Measurements from ENCODE around the gene RETN.

The RETN gene

DNA sequence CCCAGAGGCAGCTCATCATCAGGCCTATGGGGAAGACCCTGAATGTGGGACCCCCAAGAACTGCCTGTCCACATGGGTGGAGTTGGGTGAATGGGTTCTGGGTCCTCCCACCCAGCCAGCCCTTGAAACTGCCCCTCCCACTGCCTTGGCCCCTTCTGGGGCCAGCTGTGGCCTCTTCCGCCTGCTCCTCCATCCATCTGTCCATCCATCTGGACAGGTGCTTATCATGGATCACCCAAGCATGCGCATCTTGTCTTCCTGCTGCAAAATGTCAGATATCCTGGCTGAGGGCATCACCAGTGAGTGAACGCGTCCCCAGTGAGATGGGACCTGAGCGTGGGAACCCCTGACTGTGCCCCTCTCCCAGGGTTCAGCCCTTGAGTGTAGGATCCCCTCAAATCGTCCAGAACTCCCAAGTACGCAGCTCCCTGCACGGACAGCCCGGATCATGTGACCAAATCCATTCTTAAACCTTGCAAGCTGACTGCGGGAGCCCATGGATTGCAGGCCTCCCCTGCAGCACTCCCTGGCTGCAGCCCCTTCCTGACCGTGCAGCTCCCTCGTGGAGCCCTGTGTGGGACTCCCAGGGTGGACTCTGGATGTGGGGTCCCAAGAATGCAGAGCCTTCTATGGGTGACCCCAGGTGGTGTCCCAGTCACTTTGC lies 29.9 kb upstream of the RETN start:
- no peak for ATAC-seq
- TF ChIP-seq ZFP3 (CRISPR knock-in tag; IDR thresholded peaks at IDR 0.05) (no peak), ZFP30 (CRISPR knock-in tag; IDR thresholded peaks at IDR 0.05) (no peak)

DNA sequence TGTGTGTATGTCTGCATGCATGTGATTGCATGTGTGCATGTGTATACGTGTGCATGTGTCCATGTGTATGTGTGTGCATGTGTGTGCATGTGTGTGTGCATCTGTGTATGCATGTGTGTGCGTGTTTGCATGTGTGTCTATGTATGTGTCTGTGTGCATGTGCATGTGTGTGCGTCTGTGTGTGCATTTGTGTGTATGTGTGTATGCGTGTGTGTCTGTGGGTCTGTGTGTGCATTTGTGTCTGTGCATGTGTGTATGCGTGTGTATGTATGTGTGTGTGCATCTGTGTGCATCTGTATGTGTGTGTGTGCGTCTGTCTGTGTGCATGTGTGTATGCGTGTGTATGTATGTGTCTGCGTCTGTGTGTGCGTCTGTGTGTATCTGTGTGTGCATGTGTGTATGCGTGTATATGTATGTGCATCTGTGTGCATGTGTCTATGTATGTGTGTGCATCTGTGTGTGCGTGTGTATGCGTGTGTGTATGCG lies 28.9 kb upstream of the RETN start:
- no peak for ATAC-seq
- TF ChIP-seq RARB (CRISPR knock-in tag; IDR thresholded peaks at IDR 0.05), result no peak
- TF ChIP-seq, protein P1, sequence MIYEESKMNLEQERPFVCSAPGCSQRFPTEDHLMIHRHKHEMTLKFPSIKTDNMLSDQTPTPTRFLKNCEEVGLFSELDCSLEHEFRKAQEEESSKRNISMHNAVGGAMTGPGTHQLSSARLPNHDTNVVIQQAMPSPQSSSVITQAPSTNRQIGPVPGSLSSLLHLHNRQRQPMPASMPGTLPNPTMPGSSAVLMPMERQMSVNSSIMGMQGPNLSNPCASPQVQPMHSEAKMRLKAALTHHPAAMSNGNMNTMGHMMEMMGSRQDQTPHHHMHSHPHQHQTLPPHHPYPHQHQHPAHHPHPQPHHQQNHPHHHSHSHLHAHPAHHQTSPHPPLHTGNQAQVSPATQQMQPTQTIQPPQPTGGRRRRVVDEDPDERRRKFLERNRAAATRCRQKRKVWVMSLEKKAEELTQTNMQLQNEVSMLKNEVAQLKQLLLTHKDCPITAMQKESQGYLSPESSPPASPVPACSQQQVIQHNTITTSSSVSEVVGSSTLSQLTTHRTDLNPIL (CRISPR knock-in tag; IDR thresholded peaks at IDR 0.05; ENCODE audit: low read depth), result no peak
- TF ChIP-seq ZNF8 (CRISPR knock-in tag; IDR thresholded peaks at IDR 0.05), result no peak
- no peak for TF ChIP-seq TOX (CRISPR knock-in tag; IDR thresholded peaks at IDR 0.05; ENCODE audit: borderline replicate concordance)
- no peak for TF ChIP-seq GLIS3 (CRISPR knock-in tag; IDR thresholded peaks at IDR 0.05)
- no peak for TF ChIP-seq ZFP30 (CRISPR knock-in tag; IDR thresholded peaks at IDR 0.05)
- no peak for TF ChIP-seq ZNF565 (CRISPR knock-in tag; conservative IDR thresholded peaks at IDR 0.05; ENCODE audit: low read depth)
- TF ChIP-seq ZFP3 (CRISPR knock-in tag; IDR thresholded peaks at IDR 0.05), result no peak
- TF ChIP-seq, protein P2, sequence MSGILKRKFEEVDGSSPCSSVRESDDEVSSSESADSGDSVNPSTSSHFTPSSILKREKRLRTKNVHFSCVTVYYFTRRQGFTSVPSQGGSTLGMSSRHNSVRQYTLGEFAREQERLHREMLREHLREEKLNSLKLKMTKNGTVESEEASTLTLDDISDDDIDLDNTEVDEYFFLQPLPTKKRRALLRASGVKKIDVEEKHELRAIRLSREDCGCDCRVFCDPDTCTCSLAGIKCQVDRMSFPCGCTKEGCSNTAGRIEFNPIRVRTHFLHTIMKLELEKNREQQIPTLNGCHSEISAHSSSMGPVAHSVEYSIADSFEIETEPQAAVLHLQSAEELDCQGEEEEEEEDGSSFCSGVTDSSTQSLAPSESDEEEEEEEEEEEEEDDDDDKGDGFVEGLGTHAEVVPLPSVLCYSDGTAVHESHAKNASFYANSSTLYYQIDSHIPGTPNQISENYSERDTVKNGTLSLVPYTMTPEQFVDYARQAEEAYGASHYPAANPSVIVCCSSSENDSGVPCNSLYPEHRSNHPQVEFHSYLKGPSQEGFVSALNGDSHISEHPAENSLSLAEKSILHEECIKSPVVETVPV (CRISPR knock-in tag; IDR thresholded peaks at IDR 0.05), result no peak
- no peak for TF ChIP-seq ESRRG (CRISPR knock-in tag; IDR thresholded peaks at IDR 0.05)
- no peak for TF ChIP-seq OSR1 (CRISPR knock-in tag; IDR thresholded peaks at IDR 0.05)
- no peak for TF ChIP-seq POU6F1 (CRISPR knock-in tag; IDR thresholded peaks at IDR 0.05; ENCODE audit: borderline replicate concordance, low read depth)
- no peak for TF ChIP-seq ISL1 (CRISPR knock-in tag; IDR thresholded peaks at IDR 0.05)
- no peak for TF ChIP-seq ZC3H10 (CRISPR knock-in tag; IDR thresholded peaks at IDR 0.05)
- no peak for TF ChIP-seq ARNTL (CRISPR knock-in tag; IDR thresholded peaks at IDR 0.05; ENCODE audit: borderline replicate concordance, low read depth)
- no peak for TF ChIP-seq TCF4 (CRISPR knock-in tag; IDR thresholded peaks at IDR 0.05; ENCODE audit: borderline replicate concordance)
- no peak for TF ChIP-seq ZNF70 (CRISPR knock-in tag; IDR thresholded peaks at IDR 0.05)
- TF ChIP-seq PATZ1 (CRISPR knock-in tag; IDR thresholded peaks at IDR 0.05; ENCODE audit: borderline replicate concordance), result no peak

GRCh38 chr19:7640803-7641202 lies 28.0 kb upstream of the RETN start:
- no peak for ATAC-seq
- TF ChIP-seq ZC3H10 (CRISPR knock-in tag; IDR thresholded peaks at IDR 0.05) (no peak), ZNF70 (CRISPR knock-in tag; IDR thresholded peaks at IDR 0.05) (no peak), ESRRG (CRISPR knock-in tag; IDR thresholded peaks at IDR 0.05) (no peak), CSDC2 (CRISPR knock-in tag; IDR thresholded peaks at IDR 0.05) (no peak), ZFP30 (CRISPR knock-in tag; IDR thresholded peaks at IDR 0.05) (no peak), PATZ1 (CRISPR knock-in tag; IDR thresholded peaks at IDR 0.05; ENCODE audit: borderline replicate concordance) (no peak), SNAI2 (CRISPR knock-in tag; IDR thresholded peaks at IDR 0.05) (no peak), ARNTL (CRISPR knock-in tag; IDR thresholded peaks at IDR 0.05; ENCODE audit: borderline replicate concordance, low read depth) (no peak), GLIS3 (CRISPR knock-in tag; IDR thresholded peaks at IDR 0.05) (no peak), BACH2 (CRISPR knock-in tag; IDR thresholded peaks at IDR 0.05; ENCODE audit: borderline replicate concordance) (no peak)
- TF ChIP-seq, protein P2 (CRISPR knock-in tag; IDR thresholded peaks at IDR 0.05), result no peak

Measured in SK-N-SH treated with all-trans-retinoic acid at 6 μM for 48 hours (cell line).